ENCODE measurements around the gene AGBL4. TPM values are rescaled to one million over a fixed set of nuclear protein-coding genes. Genes with fewer than 3 reads are reported as not detected.

Gene AGBL4
- polyA plus RNA-seq, 1 donor (not counting 4 experiments of a cell fraction or from before 2014, with no cell fraction given), result not detected

GRCh38 chr1:49045371-49045770 lies 978.4 kb downstream of the AGBL4 start:
- no peak for TF ChIP-seq EZH2 (IDR thresholded peaks at IDR 0.05; ENCODE audit: low read length)
- no peak for TF ChIP-seq CTCF (optimal IDR thresholded peaks at IDR 0.05 in 1 of 3, IDR thresholded peaks at IDR 0.05 in 1 of 3, conservative IDR thresholded peaks at IDR 0.05 in 1 of 3; ENCODE audit: extremely low read depth in 1 of 3, insufficient read depth in 2 of 3, low read length in 3 of 3)
- Histone ChIP-seq H4K20me1 (ENCODE audit: control insufficient read depth, extremely low read depth, insufficient read depth, low read length) (no peaks in the 10 kb centered on the region), H3K9me1 (ENCODE audit: control insufficient read depth, extremely low read depth, insufficient read depth, low read length) (no peaks in the 10 kb centered on the region), H2AFZ (ENCODE audit: control insufficient read depth, low read length) (no peak overlapping the region), H3K27ac (ENCODE audit: control insufficient read depth, insufficient read depth, low read length) (no peak overlapping the region), H3K79me2 (ENCODE audit: control insufficient read depth, insufficient read depth, low read length) (no peaks in the 10 kb centered on the region), H3K9ac (ENCODE audit: control insufficient read depth, extremely low read depth, insufficient read depth, low read length) (no peak overlapping the region), H3K27me3 (ENCODE audit: control insufficient read depth, extremely low read depth, insufficient read depth, low read length) (no peaks in the 10 kb centered on the region), H3K9me3 (ENCODE audit: control insufficient read depth, low read depth, low read length) (no peaks in the 10 kb centered on the region), H3K4me1 (ENCODE audit: control insufficient read depth, extremely low read depth, insufficient read depth, low read length) (no peaks in the 10 kb centered on the region), H3K36me3 (ENCODE audit: control insufficient read depth in 2 of 2, extremely low read depth in 1 of 2, insufficient read depth in 2 of 2, low read length in 2 of 2) (no peaks in the 10 kb centered on the region), H3K4me2 (ENCODE audit: control insufficient read depth, extremely low read depth, insufficient read depth, low read depth, low read length) (no peak overlapping the region), H3K4me3 (ENCODE audit: control insufficient read depth in 2 of 3, extremely low read depth in 1 of 3, insufficient read depth in 2 of 3, low read depth in 1 of 3, low read length in 3 of 3) (no peak overlapping the region)
- DNase-seq (ENCODE audit: low read depth, low spot score) (no peak), FAIRE-seq (no peak)
- dilution Hi-C loops (cut with MboI; ENCODE audit: extremely low pct_ligation_motif_present, low sequenced_read_pairs), result no loop called here

- Histone ChIP-seq H3K4me3 (ENCODE audit: control insufficient read depth in 2 of 3, extremely low read depth in 1 of 3, insufficient read depth in 2 of 3, low read depth in 1 of 3, low read length in 3 of 3) (no peak overlapping the region), H3K27me3 (ENCODE audit: control insufficient read depth, extremely low read depth, insufficient read depth, low read length) (no peaks in the 10 kb centered on the region), H3K9ac (ENCODE audit: control insufficient read depth, extremely low read depth, insufficient read depth, low read length) (no peak overlapping the region), H3K79me2 (ENCODE audit: control insufficient read depth, insufficient read depth, low read length) (no peaks in the 10 kb centered on the region), H3K9me1 (ENCODE audit: control insufficient read depth, extremely low read depth, insufficient read depth, low read length) (no peaks in the 10 kb centered on the region), H3K4me1 (ENCODE audit: control insufficient read depth, extremely low read depth, insufficient read depth, low read length) (no peaks in the 10 kb centered on the region), H2AFZ (ENCODE audit: control insufficient read depth, low read length) (no peak overlapping the region), H4K20me1 (ENCODE audit: control insufficient read depth, extremely low read depth, insufficient read depth, low read length) (no peaks in the 10 kb centered on the region), H3K27ac (ENCODE audit: control insufficient read depth, insufficient read depth, low read length) (no peak overlapping the region), H3K9me3 (ENCODE audit: control insufficient read depth, low read depth, low read length) (no peaks in the 10 kb centered on the region), H3K4me2 (ENCODE audit: control insufficient read depth, extremely low read depth, insufficient read depth, low read depth, low read length) (no peak overlapping the region), H3K36me3 (ENCODE audit: control insufficient read depth in 2 of 2, extremely low read depth in 1 of 2, insufficient read depth in 2 of 2, low read length in 2 of 2) (no peaks in the 10 kb centered on the region)
- DNase-seq (ENCODE audit: low read depth, low spot score) (no peak), FAIRE-seq (no peak)
- dilution Hi-C loops (cut with MboI; ENCODE audit: extremely low pct_ligation_motif_present, low sequenced_read_pairs), result no loop called here
- TF ChIP-seq EZH2 (IDR thresholded peaks at IDR 0.05; ENCODE audit: low read length) (no peak), CTCF (optimal IDR thresholded peaks at IDR 0.05 in 1 of 3, IDR thresholded peaks at IDR 0.05 in 1 of 3, conservative IDR thresholded peaks at IDR 0.05 in 1 of 3; ENCODE audit: extremely low read depth in 1 of 3, insufficient read depth in 2 of 3, low read length in 3 of 3) (peak in 1 of 3 experiments; percentile 17)
Measured at GRCh38 chr1:49036700-49037099, 987.1 kb downstream of the AGBL4 start.

Data from keratinocyte (primary cell).